Left kidney (tissue), 2 donors: ENCODE measurements around the gene ASPG. TPM values are rescaled to one million over a fixed set of nuclear protein-coding genes. Genes with fewer than 3 reads are reported as not detected.
"Not testable (repeated sequence)": the region's sequence is repeated elsewhere in the genome, so short reads cannot be mapped to it uniquely, and the experiment has no call there.

Source experiments
- DNase-seq: peaks from one replicate; pipeline ENCODE4 v3.0.0-alpha.2; 2013
- polyA plus RNA-seq: library from polyadenylated mRNA; unstranded; fragments of 120-200 nt; gene quantifications from one replicate; pipeline ENCODE4 v1.2.1, GENCODE V29; 2013; ENCODE audit not compliant: insufficient read length

The ASPG gene
- polyA plus RNA-seq, 1 donor, result 12.3 TPM

DNA sequence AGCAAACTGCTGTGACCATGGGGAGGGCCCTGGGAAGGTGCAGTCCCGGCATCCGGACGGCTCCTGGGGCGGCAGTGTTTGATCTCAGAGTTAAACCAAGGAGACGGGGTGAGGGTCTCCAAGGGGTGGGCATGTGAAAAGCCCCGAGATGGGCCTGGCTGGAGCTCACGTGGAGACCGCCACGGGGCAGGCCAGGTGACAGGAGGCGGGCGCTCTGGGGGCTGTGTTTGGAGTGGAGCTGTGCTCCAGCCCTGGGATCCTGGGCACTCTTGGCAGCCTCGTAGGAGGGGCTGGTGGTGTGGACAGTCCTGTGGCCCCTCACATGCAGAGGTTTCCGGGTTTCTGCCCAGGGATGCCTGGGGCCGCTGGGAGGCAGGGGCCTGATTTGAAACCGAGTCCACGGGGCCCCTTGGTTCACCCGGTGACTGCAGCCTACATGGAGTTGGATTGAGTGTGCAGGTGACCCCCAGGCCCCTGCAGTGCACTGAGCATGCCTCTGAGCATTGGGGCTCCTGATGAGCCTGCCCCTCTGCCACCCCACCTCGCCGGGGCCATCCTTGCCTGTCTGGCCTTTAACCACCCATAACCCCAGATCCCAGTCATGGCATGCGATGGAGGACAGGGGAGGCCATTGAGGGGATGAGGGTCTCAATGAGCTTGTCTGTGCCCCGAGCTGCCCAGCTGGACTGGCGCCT is 61.3 kb downstream of the ASPG start:
- DNase-seq, result no peak

DNA sequence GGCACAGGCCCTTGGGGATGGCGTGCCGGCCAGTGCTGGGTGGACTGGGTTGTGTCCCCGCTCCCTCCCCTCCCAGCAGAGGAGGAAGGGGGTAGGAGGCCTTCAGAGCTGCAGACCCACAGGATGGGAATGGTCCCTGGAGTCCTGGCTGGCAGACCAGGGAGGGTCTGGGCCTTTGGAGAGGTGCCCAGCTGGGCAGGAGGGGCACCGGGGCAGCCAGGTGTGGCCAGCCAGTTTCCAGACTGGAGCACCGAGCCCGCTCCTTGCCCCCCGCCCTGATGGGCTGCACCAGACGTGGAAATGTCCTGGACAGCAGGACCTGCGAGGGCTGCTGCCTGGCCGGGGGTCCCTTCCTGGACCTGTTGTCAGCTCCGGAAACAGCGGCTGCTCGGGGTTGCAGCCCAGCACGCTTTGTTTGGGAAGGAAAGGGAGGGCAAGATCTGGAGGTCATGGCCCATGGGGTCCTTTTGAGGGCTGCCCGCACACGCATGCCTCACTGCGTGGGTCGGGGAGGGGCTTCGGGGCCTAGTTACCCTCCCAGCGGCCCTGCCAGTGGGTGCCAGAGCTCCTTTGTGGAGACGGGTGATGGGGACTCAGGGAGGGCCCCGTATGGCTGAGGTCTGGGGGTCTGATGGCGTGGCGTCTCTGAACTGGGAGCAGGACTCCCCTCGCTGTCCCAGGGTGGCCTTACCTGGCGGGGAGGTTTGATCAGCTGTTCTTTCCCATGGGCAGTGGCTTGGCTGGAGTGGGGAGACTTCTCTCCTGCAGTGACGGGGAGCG is 62.0 kb downstream of the ASPG start:
- DNase-seq, result no peak

DNA sequence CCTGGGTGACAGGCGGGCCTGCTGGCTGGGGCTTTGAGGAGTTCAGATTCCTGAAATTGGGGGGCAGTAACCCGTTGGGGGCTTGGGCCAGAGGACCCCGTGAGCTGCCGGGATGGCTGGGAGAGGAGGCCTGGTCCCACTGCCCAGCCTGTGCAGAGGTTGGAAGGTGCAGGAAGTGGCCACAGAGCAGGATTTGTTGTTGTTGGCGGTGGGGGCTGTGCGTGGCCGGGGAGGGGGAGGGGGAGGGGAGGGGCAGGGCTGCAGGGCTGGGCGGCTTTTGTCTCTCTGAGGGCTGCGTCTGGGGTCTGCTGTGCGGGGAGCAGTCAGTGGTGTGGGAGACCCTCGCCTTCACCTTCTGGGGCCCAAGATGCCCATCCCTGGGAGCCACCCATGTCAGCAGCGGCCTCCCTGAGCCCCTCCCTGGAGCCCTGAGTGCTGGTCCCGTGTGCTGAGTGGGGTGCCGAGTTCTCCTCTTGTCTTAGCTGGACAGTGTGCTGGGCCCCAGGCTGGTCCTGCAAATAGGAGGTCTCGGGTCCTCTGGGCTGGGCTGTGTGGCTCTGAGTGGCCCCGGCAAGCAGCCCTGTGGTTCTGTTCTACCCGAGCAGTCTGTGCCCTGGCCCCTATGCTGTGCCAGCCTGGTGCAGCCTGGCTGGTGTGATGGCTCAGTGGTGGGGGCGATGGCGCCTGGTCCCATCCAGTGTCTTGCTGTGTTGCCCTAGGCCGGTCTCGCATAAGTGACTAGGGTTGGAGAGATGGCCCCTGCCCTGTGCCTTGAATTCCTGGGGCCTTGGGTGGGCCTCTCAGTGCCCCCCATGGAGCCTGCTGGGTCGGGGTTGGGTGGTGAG is 63.2 kb downstream of the ASPG start:
- no peak for DNase-seq

DNA sequence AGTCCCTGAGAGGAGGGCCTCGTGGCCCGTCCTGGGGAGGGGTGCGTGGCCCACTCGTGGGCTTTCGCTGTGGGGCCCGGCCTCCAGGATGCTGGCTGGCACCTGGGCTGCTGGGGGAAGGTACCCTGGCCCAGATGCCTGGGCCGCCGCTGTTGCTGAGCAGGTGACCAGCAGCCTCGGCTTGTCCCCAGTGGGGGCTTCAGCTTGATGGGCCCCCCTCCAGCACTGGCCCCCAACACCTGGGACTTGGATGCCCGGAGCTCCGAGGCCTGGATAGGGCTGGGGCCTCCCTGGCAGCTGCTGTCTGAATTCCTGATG is 63.7 kb downstream of the ASPG start:
- no peak for DNase-seq

DNA sequence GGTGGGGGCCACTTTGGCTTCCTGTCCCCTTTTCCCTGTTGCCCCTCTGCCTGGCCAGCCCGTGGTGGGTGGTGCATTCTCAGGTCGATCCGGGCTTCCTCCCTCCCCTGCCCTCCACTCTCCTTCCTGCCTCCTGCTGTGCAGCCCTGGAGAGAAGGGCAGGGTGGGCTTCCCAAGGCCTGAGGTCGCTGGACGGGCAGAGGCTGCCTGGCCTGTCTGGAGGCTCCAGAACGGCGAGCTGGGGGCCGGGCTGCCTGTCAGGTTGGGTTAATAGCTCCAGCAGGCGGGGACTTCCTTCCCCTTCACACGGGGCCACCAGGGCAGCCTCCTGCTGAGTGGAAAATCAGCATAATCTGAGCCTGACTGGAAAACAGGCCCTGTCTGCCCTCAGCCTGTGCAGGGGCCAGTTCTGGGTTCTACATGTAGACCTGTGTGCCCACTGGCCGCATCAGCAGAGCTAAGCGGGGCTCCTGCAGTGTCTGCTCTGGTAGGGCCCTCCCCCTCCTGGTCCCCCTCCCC is 64.2 kb downstream of the ASPG start:
- no peak for DNase-seq

DNA sequence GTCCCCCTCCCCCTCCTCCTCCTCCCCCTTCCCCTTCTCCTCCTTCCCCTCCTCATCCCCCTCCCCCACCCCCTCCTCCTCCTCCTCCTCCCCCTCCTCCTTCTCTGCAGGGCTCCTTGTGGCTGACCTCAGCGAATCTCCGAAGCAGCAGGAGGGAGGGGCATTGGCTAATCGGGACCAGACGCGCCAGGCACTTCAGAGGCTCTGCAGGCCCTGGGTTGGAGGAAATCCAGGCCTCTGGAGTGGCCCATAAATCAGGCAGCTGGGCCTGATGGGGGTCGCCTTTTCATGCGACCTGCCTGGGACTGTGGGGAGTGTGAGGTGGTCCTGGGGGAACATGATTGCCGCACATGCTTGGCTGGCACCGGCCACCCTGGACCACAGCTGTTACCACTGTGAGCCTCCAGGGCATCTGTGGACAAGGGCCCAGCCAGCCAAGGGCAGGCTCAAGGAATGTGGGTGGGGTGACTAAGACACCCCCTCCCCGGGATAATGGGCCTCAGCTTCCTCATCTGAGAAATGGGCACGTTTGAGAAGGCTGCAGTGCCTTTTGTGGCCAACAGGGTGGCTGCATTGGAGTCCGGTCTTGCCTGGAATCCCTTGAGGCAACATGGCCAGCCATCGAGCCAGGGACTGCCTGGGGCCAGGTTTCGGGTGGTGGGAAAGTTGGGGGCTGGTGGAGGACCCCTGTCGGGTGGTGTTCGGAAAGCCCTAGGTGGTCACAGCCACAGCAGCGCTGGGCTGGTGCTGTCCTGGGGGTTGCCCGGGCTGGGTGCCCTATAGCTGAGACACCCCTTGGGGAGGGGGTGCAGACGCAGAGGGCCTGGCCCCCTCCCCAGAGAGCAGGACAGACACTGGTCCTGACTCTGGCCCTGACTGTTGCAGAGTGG is 64.9 kb downstream of the ASPG start:
- DNase-seq, result no peak

DNA sequence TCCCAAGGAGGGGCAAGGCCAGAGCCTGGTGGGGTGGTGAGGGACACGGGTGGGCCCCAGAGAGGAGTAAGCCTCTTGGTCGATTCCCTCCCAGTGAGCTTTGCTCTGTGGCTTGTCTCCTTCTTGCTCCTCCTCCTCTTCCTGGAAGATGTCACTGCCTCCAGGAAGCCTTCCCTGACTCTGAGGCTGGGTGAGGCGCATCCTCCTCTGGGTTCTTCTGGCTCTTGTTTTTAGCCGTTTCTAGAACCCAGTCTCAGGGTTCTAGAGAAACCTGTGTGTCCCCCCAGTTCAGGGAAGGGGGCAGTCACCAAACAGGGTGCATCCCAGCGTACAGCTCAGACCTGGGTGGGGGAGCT is 65.5 kb downstream of the ASPG start:
- DNase-seq, result no peak

DNA sequence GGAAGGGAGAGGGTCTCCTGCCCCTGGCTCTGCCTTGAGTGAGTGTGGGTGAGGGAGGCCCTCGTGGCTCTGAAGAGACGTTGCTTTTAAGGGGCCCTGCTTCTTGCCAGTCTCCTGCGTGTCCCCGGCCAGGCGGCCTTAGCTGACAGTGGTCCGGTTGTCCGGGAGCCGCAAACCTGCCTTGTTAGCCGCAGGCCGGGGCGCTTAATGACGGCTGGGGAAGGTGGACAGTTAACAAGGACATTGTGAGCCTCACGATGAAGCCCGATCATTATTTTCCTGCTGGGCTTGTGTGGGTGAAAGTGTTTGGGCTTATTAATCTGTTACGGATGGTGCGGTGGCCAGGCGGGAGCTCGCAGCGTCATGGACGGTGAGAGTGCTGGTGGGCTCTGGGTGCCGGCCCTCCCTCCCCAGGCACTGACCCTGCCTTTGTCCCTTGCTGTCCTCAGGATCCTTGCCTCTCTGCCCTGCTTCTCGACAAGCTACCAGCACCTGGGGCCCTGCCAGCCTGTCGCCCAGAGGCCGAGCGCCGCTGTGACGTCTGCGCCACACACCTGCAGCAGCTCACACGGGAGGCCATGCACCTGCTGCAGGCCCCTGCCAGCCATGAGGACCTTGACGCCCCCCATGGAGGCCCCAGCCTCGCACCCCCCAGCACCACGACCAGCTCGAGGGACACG is 66.2 kb downstream of the ASPG start:
- DNase-seq, result no peak

DNA sequence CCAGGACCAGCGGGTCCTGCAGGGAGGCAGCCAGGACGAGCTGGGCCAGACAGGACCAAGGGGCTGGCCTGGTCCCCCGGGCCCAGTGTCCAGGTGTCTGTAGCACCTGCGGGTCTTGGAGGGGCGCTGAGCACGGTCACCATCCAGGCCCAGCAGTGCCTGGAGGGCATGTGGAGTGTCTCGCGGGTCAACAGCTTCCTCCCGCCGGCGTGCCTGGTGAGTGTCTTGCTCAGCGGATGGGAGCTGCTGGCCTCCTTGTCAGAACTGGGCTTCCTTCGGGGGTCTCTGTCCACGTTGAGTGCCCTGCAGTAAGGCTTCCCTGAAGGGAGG is 66.7 kb downstream of the ASPG start:
- no peak for DNase-seq

DNA sequence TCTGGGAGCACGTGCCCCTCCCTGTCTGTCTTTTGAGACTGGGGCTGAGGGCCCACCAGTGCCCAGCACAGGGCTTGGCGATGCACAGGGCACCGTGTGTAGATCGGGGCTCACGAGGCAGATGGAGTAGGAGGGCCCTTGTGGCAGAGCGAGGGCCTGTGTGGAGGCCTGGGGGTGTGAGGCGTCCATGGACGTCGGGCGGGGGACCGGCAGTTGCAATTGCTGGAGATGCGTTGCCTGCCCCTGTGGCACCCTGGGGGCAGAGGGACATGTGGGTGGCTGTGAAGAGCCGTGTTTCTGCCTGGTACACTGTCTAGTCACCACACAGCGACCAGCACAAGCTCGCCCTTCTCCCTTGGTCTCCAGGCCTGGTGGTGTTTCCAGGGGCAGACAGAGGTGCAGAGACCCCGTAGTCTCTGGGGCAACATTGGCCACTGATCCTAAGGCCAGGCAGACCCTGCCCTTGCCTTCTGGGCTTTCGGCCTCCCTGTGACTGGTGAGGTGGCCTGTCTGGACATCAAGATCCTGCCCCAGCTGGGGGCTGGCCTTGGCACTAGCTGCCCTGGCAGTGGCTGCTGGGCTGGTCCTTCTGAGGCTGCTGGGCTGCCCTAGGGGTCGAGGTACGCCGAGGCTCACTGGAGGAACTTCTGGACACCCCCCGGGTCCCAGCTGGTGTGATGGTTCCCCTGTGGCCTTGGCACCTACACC is 67.3 kb downstream of the ASPG start:
- DNase-seq, result no peak

DNA sequence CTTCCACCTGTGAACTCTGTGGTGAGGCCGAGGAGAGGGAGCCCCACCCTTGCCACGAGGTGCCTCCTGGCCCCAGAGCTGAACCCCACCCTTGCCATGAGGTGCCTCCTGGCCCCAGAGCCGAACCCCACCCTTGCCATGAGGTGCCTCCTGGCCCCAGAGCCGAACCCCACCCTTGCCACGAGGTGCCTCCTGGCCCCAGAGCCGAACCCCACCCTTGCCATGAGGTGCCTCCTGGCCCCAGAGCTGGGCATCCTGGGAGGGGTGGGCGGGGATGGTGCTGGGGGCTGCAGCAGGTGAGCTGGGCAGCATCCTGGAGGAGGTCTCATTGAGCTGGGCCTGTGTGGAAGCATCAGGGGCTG is 67.9 kb downstream of the ASPG start:
- DNase-seq, result not testable (repeated sequence)

DNA sequence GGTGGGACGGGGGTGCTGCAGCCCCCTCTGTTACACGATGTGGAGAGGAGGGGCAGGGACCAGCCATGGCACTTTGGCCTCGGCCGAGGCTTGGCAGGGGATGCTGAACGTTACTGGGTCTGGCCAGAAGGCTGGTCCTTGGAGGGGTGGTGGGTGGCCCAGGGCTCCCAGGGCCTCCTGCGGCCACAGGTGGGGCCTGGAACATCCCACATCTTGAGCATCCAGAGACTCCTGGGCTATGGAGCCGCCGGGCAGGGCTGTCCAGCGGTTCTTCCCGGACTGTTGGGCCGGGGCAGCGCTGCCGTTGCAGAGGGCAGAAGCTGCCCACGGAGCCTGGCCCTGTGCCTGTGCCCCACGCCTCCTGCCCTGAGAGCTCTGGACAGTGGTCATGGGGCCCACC is 68.7 kb downstream of the ASPG start:
- DNase-seq, result no peak

DNA sequence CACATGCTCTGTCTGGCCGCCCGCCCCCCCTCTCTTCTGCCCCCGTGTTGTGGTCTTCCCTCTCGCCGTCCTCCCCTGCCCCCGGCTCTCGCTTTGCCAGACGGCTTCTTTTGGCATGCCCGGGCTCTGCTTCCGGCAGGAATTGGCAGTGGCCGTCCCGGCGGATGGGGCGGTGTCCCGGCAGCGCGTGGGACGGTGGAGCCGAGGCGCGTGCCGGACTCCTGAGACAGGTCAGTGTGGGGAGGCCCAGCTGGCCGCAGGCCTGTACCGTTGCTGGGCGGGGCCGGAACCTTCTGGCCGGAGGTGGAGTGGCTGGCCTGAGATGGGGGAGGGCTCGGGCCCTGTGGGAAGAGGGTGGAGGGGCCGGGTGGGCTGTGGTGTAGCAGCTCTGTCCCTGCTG is 70.0 kb downstream of the ASPG start:
- no peak for DNase-seq

DNA sequence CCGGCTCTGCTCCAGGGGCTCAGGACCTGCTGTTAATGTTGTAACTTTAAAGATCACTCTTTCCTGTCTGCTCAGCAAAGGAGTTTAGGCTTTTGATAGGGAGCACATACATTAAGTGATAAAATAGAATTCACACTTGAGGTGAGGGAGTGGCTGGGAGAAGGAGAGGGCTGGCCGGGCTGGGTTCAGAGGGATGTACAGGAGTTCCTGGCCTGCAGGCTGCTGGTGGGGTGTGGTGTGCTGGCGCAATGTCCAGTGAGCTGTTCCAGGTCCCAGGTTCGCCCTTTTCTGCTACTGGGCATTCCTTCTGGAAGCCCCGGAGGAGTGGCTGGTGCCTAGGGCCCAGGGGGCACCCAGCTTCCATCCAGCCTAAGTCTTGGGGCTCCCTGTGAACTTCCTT is 70.6 kb downstream of the ASPG start:
- no peak for DNase-seq

DNA sequence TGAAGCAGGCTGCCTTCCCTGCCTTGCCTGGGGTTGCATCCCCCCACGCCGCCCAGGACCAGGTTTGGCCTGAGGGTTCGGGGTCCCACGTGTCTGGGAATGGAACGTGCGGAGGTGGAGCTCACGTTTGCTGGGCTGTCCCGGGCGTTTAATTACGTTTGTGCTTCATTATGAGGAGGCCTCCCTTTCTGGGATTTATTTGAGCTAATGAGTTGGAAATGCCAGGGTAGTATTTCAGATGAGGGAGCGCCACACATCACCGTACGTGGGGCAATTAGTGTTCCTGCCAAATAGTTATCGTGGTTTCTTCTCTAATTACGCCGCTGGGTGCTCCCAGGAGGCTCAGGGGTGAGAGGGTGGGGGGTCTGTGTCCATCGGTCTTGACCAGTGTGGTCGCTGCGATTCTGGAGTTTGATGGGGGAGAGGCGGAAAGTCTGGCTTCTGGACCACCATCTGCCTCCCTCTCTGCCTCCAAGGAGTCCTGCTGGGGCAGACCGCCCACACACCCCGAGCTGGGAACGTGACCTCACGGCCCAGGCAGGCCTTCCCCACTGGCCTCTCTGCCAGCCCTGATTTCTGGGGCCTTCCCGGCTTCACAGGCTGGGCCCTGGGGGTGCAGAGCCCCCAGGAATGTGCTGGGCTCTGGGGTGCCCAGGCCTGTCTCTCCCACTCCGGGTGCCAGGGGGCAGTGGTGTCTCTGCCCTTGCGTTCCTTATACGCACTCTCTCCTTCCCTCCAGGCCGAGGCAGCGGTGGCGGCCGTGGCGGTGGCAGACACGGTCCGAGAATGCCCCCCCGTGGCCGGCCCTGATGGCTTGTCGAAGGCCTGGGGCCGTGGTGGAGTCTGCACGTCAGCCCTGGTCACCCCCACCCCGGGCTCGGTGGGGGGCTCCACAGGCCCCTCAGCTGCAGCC is 71.8 kb downstream of the ASPG start:
- DNase-seq, result no peak

DNA sequence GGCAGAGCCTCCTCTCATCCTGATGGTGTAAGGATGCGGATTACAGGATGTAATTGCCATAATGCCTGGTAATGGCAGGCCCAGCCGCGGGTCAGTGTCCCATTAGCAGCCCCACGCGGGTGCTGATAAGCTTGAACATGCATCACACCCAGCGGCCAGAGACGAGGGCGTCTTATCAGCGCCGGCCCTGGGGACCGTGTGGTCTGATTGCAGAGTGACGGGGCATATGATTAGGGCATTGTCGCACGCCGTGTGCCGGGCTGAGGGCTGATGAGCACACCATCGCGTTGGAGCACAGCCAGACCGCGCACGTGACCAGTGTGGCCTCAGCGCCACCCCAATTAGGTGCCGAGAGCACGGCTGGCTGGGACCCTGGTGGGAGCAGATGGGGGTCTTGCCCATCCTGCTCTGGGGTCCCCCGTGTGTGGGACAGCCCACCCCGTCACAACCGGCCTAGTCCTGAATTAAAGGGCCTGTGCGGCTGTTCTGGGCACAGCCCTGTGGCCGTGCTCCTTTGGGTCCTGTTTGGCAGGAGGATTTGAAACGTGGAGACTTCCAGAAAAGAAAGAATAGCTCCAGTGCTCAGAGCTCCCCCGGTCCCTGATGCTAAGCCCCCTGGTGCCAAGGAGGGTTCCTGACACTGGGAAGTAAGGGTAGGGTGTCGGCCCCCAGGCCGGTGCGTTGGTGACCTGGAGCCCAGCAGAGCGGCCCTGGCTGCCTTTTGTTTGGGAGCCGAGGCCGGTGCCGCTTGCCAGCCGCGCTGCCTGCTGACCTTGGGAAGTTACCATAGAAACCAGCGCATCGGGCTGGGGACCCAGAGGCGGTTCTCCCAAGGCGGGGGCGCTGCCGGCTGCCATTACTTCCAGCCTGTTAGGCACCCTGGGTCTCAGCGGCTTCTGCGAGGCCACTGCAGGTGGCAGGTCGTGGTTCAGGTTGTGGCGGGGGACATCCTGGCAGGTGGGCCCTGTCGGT is 73.6 kb downstream of the ASPG start:
- no peak for DNase-seq

DNA sequence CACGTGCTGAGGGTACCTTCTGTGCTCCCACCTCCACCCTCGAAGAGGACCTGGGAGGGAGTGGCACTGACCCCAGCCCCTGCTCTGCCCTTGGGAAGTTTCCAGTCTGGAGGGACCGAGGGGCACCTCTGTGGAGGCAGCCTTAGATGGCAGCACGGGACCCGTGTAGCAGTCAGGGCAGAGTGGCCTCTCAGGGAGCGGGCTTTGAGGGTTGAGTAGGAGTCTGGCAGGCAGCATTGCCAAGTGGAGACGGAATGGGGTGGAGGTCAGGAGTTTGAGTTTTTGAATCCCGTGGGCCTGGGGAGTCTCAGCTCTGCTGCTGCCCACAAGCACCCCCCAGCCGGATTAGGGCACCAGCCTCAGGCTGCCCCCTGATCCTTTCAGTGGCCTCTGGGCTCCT is 74.5 kb downstream of the ASPG start:
- DNase-seq, result no peak

DNA sequence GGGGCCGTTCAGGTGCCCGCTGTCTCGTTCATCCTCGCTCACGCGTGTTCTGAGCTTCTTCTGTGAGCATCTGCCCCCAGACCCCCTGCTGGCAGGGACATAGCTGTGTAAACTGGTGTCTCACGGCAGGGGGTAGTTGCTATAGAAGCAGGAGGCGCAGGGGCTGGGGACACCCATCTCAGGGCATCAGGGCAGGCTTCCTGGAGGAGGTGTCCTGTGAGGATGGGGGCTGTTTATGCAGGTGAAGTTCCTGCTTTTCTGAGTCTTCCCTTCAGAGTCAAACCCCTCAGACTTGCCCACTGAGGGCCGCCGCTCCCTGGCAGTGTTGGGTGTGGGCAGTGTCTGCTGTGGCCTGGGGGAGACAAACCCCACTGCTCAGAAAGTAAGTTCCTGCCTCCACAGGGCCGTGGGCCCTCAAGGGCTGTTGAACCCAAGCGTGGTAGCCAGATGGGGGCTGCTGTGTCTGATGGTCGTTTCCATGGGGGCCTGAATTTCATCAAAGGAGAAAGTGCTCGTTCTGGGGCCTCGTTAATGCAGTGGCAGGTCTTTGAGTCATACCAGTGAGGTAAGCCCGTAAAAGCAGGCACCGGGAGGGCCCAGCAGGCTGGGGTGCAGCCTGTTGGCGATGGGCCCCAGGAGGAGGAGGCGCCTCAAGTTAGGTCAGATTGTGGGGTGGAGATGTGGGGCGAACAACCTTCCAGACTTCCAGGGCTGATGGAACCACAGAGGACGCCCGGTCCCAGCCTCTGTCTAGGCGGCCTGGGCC is 76.3 kb downstream of the ASPG start:
- DNase-seq, result no peak
